SK-N-SH (cell line): ENCODE measurements around the gene ACTR8. TPM values are rescaled to one million over a fixed set of nuclear protein-coding genes. Genes with fewer than 3 reads are reported as not detected.

Experiments used
- CTCF ChIA-PET: fragments of 300-600, 350-600 bp; formaldehyde crosslinking; extraction: SDS; loops from one replicate; lab custom pipeline; 2021; lab: Yijun Ruan, JAX
- POLR2A ChIA-PET: fragments of 350-600 bp; sonication (Branson Sonifier 250); formaldehyde crosslinking; extraction: SDS; loops from one replicate; lab custom pipeline; 2020; ENCODE audit warnings: antibody characterized with exemption, inconsistent platforms; lab: Yijun Ruan, JAX
- DNase-seq: peaks from one replicate; pipeline ENCODE4 v3.0.0; 2012
- H2AFZ ChIP-seq: fragments of 200-600 bp; sonication (generic); 2 replicates; pipeline ENCODE4 v1.8.1; 2016; ENCODE audit warnings: antibody characterized with exemption, mild to moderate bottlenecking, low read depth
- H3F3A ChIP-seq: fragments of 200-600 bp; sonication (generic); replicated peaks from 2 replicates; pipeline ENCODE3; 2016; ENCODE audit warnings: antibody characterized with exemption, mild to moderate bottlenecking; ENCODE audit not compliant: insufficient read depth
- H3K27ac ChIP-seq, 2 experiments: fragments of 200-500 bp in 1 of 2; fragments of 200-600 bp in 1 of 2; sonication (Bioruptor generic) in 1 of 2; sonication (generic), shearing (Covaris generic) in 1 of 2; 2 replicates each; pipeline versions ENCODE4 v1.5.1 to v1.6.1; 2014 to 2016; ENCODE audit warnings: low read depth in 2 of 2, inconsistent platforms in 1 of 2, low read length in 1 of 2, mild to moderate bottlenecking in 1 of 2, mixed read lengths in 1 of 2
- H3K27me3 ChIP-seq: fragments of 200-600 bp; sonication (generic), shearing (Covaris generic); 2 replicates; pipeline ENCODE4 v1.6.1; 2016; ENCODE audit warnings: mixed run types; ENCODE audit not compliant: insufficient read depth
- H3K36me3 ChIP-seq, 2 experiments: fragments of 200-500 bp in 1 of 2; fragments of 200-600 bp in 1 of 2; sonication (Bioruptor generic) in 1 of 2; sonication (generic) in 1 of 2; replicated peaks in 1 of 2; 2 replicates each; pipeline versions ENCODE3 to v1.5.1; 2014 to 2016; ENCODE audit warnings: low read length in 1 of 2, mild to moderate bottlenecking in 1 of 2; ENCODE audit not compliant: insufficient read depth in 2 of 2, control insufficient read depth in 1 of 2
- H3K4me1 ChIP-seq, 2 experiments: fragments of 200-500 bp in 1 of 2; fragments of 200-600 bp in 1 of 2; sonication (Bioruptor generic) in 1 of 2; sonication (generic), shearing (Covaris generic) in 1 of 2; 2 replicates each; pipeline versions ENCODE4 v1.5.1 to v1.6.1; 2014 to 2016; ENCODE audit warnings: low read depth in 1 of 2, low read length in 1 of 2, mixed run types in 1 of 2; ENCODE audit not compliant: insufficient read depth in 2 of 2, control insufficient read depth in 1 of 2
- H3K4me2 ChIP-seq: fragments of 200-600 bp; sonication (generic), shearing (Covaris generic); 2 replicates; pipeline ENCODE4 v1.6.1; 2017; ENCODE audit warnings: mixed run types
- H3K4me3 ChIP-seq, 2 experiments: fragments of 200-500 bp in 1 of 2; fragments of 200-600 bp in 1 of 2; sonication (Bioruptor generic) in 1 of 2; sonication (generic), shearing (Covaris generic) in 1 of 2; 2 replicates each; pipeline versions ENCODE4 v1.5.1 to v1.8.1; 2014 to 2016; ENCODE audit warnings: low read depth in 2 of 2, inconsistent platforms in 1 of 2, low read length in 1 of 2, mild to moderate bottlenecking in 1 of 2, mixed read lengths in 1 of 2, moderate library complexity in 1 of 2
- H3K79me2 ChIP-seq: fragments of 200-600 bp; sonication (generic); 2 replicates; pipeline ENCODE4 v1.8.1; 2017; ENCODE audit warnings: mild to moderate bottlenecking; ENCODE audit not compliant: insufficient read depth
- H3K9ac ChIP-seq: fragments of 200-600 bp; sonication (generic); 2 replicates; pipeline ENCODE4 v1.6.1; 2017; ENCODE audit warnings: mixed run types
- H3K9me2 ChIP-seq: fragments of 200-600 bp; sonication (generic); 2 replicates; pipeline ENCODE4 v1.6.1; 2017; ENCODE audit warnings: mixed run types
- H3K9me3 ChIP-seq: fragments of 200-600 bp; sonication (generic); 2 replicates; pipeline ENCODE4 v1.6.1; 2017; ENCODE audit warnings: mixed run types, mild to moderate bottlenecking, moderate library complexity
- H4K20me1 ChIP-seq: fragments of 200-600 bp; sonication (generic); 2 replicates; pipeline ENCODE4 v1.6.1; 2017; ENCODE audit warnings: mild to moderate bottlenecking, mixed run types; ENCODE audit not compliant: insufficient read depth
- EP300 ChIP-seq, 2 experiments: IDR thresholded peaks; 2 replicates each; pipeline versions ENCODE4 v1.4.0 to v1.6.1; 2012; ENCODE audit warnings: borderline replicate concordance in 1 of 2, low read depth in 1 of 2, low read length in 1 of 2
- FOSL2 ChIP-seq: IDR thresholded peaks from 2 replicates; pipeline ENCODE4 v1.4.0; 2012; ENCODE audit warnings: low read depth, mild to moderate bottlenecking, moderate library complexity, borderline replicate concordance
- FOXJ3 ChIP-seq: sonication (generic); formaldehyde crosslinking; IDR thresholded peaks from 2 replicates; pipeline ENCODE4 v1.5.1; 2020; ENCODE audit warnings: mild to moderate bottlenecking, missing genetic modification reagents
- FOXM1 ChIP-seq: IDR thresholded peaks from 2 replicates; pipeline ENCODE4 v1.4.0; 2012; ENCODE audit warnings: low read depth, mild to moderate bottlenecking
- GABPA ChIP-seq: IDR thresholded peaks from 2 replicates; pipeline ENCODE4 v1.4.0; 2012; ENCODE audit warnings: low read depth, mild to moderate bottlenecking
- GATA2 ChIP-seq: sonication (generic); formaldehyde crosslinking; IDR thresholded peaks from 2 replicates; pipeline ENCODE4 v1.5.0; 2020; ENCODE audit warnings: mild to moderate bottlenecking, missing genetic modification reagents
- JUND ChIP-seq: IDR thresholded peaks from 2 replicates; pipeline ENCODE4 v1.4.0; 2012
- MEF2A ChIP-seq: IDR thresholded peaks from 2 replicates; pipeline ENCODE4 v1.4.0; 2012; ENCODE audit warnings: low read depth, borderline replicate concordance
- MXI1 ChIP-seq: IDR thresholded peaks from 2 replicates; pipeline ENCODE4 v1.6.1; 2012; ENCODE audit warnings: mild to moderate bottlenecking, low read depth, low read length, improper control_type of control experiment
- NFIC ChIP-seq: IDR thresholded peaks from 2 replicates; pipeline ENCODE4 v1.4.0; 2012; ENCODE audit warnings: borderline replicate concordance
- NRF1 ChIP-seq: IDR thresholded peaks from 2 replicates; pipeline ENCODE4 v1.6.1; 2012; ENCODE audit warnings: low read depth, mild to moderate bottlenecking, low read length
- RAD21 ChIP-seq: IDR thresholded peaks from 2 replicates; pipeline ENCODE4 v1.6.1; 2012; ENCODE audit warnings: mild to moderate bottlenecking, low read length
- RCOR1 ChIP-seq: fragments of 150-350 bp; IDR thresholded peaks from 2 replicates; pipeline ENCODE4 v1.6.1; 2017; ENCODE audit warnings: antibody characterized with exemption, low read length
- SIN3A ChIP-seq: IDR thresholded peaks from 2 replicates; pipeline ENCODE4 v1.6.1; 2012; ENCODE audit warnings: low read depth, mild to moderate bottlenecking, low read length, moderate library complexity, borderline replicate concordance
- SMC3 ChIP-seq: IDR thresholded peaks from 2 replicates; pipeline ENCODE4 v1.6.1; 2012; ENCODE audit warnings: low read depth, low read length, improper control_type of control experiment
- TAF1 ChIP-seq: IDR thresholded peaks from 2 replicates; pipeline ENCODE4 v1.6.1; 2012; ENCODE audit warnings: low read depth, mild to moderate bottlenecking, low read length, moderate library complexity, borderline replicate concordance
- TEAD4 ChIP-seq: IDR thresholded peaks from 2 replicates; pipeline ENCODE4 v1.4.0; 2012; ENCODE audit warnings: mild to moderate bottlenecking, borderline replicate concordance; ENCODE audit not compliant: insufficient read depth
- WGBS: methylation state at CpG from one replicate; pipeline ENCODE4 v1.1.6; 2017; ENCODE audit warnings: low lambda C conversion rate; 5-methylcytosine and 5-hydroxymethylcytosine counted together
- polyA plus RNA-seq, 3 experiments: library from polyadenylated mRNA; depleted of rRNA; stranded (reverse); fragments of >200 nt; gene quantifications; 2 replicates each; pipeline ENCODE4 v1.2.3, GENCODE V29; 2012
- TF ChIP-seq, protein P1 (sequence below): IDR thresholded peaks from 2 replicates; pipeline ENCODE4; 2012
- TF ChIP-seq, protein P2 (sequence below): fragments of 150-350 bp; IDR thresholded peaks from 2 replicates; pipeline ENCODE4 v1.6.1; 2017; ENCODE audit warnings: antibody characterized with exemption, low read length, low read depth, borderline replicate concordance
- TF ChIP-seq, protein P3 (sequence below): IDR thresholded peaks from 2 replicates; pipeline ENCODE4 v1.6.1; 2012; ENCODE audit warnings: mild to moderate bottlenecking, low read depth, low read length, moderate library complexity

The ACTR8 gene
- polyA plus RNA-seq, 1 of the 3 experiments (the other 2 are of a cell fraction), result 17.7 TPM

GRCh38 chr3:53913401-53913800 is 31.4 kb upstream of the ACTR8 start:
- Histone ChIP-seq H3K79me2 (no peaks in the 10 kb centered on the region), H3K4me1 (no peaks in the 10 kb centered on the region; a peak in 1 of 4 replicates), H3K36me3 (no peaks in the 10 kb centered on the region), H3K27me3 (no peaks in the 10 kb centered on the region), H3K9me3 (no peaks in the 10 kb centered on the region), H3K9me2 (no peaks in the 10 kb centered on the region), H3K4me3 (no peak overlapping the region), H3K27ac (no peak overlapping the region), H4K20me1 (no peaks in the 10 kb centered on the region), H3K4me2 (no peak overlapping the region), H2AFZ (no peak overlapping the region), H3K9ac (no peak overlapping the region), H3F3A (no peaks in the 10 kb centered on the region)
- POLR2A ChIA-PET, result no interaction called here
- TF ChIP-seq NRF1 (no peak), NFIC (no peak), MEF2A (no peak), FOSL2 (no peak), FOXJ3 (CRISPR knock-in tag) (no peak), GATA2 (CRISPR knock-in tag) (no peak), MXI1 (no peak)
- DNase-seq, result no peak
- CTCF ChIA-PET, result interaction anchor here (1.5 kb wide), 1 partner anchor 25 kb away, joined by 4 read pairs; no protein-coding TSS in a partner anchor
- WGBS, result 74% methylated on average over 8 of the region's 8 CpGs

DNA sequence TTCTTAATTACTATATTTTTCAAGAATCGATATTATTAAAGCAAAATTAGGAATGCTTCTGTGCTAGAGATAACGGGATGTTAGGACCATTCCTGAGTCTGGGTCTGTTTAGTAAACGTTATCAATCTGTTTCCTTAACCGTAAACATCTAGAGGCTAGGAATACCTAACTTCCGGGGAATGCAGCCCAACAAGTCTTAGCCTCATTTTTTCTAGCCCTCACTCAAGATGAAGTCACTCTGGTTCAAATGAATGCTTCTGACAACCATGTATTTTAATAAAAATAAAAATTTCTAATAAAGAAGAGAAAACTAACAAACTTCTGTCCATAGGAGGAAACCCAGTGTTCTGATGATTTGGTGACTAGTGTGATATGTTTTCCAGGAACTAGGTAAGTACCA is 20.8 kb upstream of the ACTR8 start:
- H3K9ac ChIP-seq, result no peak overlapping the region
- H3K4me3 ChIP-seq, result no peak overlapping the region
- ChIA-PET POLR2A (no interaction called here), CTCF (no interaction called here)
- H3K27ac ChIP-seq, result no peak overlapping the region
- H3K36me3 ChIP-seq, result no peaks in the 10 kb centered on the region
- no peaks in the 10 kb centered on the region for H3K9me3 ChIP-seq
- TF ChIP-seq, protein P1, sequence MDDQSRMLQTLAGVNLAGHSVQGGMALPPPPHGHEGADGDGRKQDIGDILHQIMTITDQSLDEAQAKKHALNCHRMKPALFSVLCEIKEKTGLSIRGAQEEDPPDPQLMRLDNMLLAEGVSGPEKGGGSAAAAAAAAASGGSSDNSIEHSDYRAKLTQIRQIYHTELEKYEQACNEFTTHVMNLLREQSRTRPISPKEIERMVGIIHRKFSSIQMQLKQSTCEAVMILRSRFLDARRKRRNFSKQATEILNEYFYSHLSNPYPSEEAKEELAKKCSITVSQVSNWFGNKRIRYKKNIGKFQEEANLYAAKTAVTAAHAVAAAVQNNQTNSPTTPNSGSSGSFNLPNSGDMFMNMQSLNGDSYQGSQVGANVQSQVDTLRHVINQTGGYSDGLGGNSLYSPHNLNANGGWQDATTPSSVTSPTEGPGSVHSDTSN, result no peak
- TF ChIP-seq EP300 (IDR thresholded peaks at IDR 0.05; ENCODE audit: borderline replicate concordance in 1 of 2, low read depth in 1 of 2, low read length in 1 of 2) (no peak), RCOR1 (no peak), TEAD4 (no peak), FOXM1 (no peak), GABPA (no peak), JUND (no peak), SMC3 (no peak), RAD21 (no peak), TAF1 (no peak), SIN3A (no peak)
- TF ChIP-seq, protein P2, sequence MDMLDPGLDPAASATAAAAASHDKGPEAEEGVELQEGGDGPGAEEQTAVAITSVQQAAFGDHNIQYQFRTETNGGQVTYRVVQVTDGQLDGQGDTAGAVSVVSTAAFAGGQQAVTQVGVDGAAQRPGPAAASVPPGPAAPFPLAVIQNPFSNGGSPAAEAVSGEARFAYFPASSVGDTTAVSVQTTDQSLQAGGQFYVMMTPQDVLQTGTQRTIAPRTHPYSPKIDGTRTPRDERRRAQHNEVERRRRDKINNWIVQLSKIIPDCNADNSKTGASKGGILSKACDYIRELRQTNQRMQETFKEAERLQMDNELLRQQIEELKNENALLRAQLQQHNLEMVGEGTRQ, result no peak
- TF ChIP-seq, protein P3, sequence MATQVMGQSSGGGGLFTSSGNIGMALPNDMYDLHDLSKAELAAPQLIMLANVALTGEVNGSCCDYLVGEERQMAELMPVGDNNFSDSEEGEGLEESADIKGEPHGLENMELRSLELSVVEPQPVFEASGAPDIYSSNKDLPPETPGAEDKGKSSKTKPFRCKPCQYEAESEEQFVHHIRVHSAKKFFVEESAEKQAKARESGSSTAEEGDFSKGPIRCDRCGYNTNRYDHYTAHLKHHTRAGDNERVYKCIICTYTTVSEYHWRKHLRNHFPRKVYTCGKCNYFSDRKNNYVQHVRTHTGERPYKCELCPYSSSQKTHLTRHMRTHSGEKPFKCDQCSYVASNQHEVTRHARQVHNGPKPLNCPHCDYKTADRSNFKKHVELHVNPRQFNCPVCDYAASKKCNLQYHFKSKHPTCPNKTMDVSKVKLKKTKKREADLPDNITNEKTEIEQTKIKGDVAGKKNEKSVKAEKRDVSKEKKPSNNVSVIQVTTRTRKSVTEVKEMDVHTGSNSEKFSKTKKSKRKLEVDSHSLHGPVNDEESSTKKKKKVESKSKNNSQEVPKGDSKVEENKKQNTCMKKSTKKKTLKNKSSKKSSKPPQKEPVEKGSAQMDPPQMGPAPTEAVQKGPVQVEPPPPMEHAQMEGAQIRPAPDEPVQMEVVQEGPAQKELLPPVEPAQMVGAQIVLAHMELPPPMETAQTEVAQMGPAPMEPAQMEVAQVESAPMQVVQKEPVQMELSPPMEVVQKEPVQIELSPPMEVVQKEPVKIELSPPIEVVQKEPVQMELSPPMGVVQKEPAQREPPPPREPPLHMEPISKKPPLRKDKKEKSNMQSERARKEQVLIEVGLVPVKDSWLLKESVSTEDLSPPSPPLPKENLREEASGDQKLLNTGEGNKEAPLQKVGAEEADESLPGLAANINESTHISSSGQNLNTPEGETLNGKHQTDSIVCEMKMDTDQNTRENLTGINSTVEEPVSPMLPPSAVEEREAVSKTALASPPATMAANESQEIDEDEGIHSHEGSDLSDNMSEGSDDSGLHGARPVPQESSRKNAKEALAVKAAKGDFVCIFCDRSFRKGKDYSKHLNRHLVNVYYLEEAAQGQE, result no peak
- no peak overlapping the region for H2AFZ ChIP-seq
- peaks cover under 1% of the 10 kb centered on the region; the same call in 1 of the 2 replicates for H3K27me3 ChIP-seq
- DNase-seq, result no peak
- no peaks in the 10 kb centered on the region for H3K9me2 ChIP-seq
- 40% methylated on average over 5 of the region's 5 CpGs for WGBS
- H3K4me2 ChIP-seq, result no peak overlapping the region
- no peaks in the 10 kb centered on the region for H3K4me1 ChIP-seq
- H4K20me1 ChIP-seq, result no peaks in the 10 kb centered on the region
- no peaks in the 10 kb centered on the region for H3F3A ChIP-seq
- no peaks in the 10 kb centered on the region for H3K79me2 ChIP-seq
